ENCODE measurements around the gene CARD10.

Gene CARD10

GRCh38 chr22:37566329-37566837, 47.2 kb upstream of the CARD10 start:
- no peak for DNase-seq (ENCODE audit: low read depth)
- H3K4me3 ChIP-seq (ENCODE audit: low read depth, low read length), result no peak overlapping the region
- no peak for TF ChIP-seq MYC (IDR thresholded peaks at IDR 0.05; ENCODE audit: low read depth, low read length)
- TF ChIP-seq CTCF (IDR thresholded peaks at IDR 0.05; ENCODE audit: low read depth, low read length), result no peak

- H3K4me3 ChIP-seq (ENCODE audit: low read depth, low read length), result no peak overlapping the region
- TF ChIP-seq CTCF (IDR thresholded peaks at IDR 0.05; ENCODE audit: low read depth, low read length) (no peak), MYC (IDR thresholded peaks at IDR 0.05; ENCODE audit: low read depth, low read length) (no peak), POLR2A (IDR thresholded peaks at IDR 0.05; ENCODE audit: extremely low read depth, insufficient read length) (no peak), MAX (IDR thresholded peaks at IDR 0.05; ENCODE audit: low read depth, low read length) (no peak)
- DNase-seq (ENCODE audit: low read depth), result no peak
Observed at GRCh38 chr22:37565830-37566229, 46.6 kb upstream of the CARD10 start.

- H3K4me3 ChIP-seq (ENCODE audit: low read depth, low read length), result no peak overlapping the region
- TF ChIP-seq MAX (IDR thresholded peaks at IDR 0.05; ENCODE audit: low read depth, low read length), result no peak
- TF ChIP-seq MYC (IDR thresholded peaks at IDR 0.05; ENCODE audit: low read depth, low read length), result no peak
- no peak for TF ChIP-seq CTCF (IDR thresholded peaks at IDR 0.05; ENCODE audit: low read depth, low read length)
- no peak for TF ChIP-seq POLR2A (IDR thresholded peaks at IDR 0.05; ENCODE audit: extremely low read depth, insufficient read length)
- DNase-seq (ENCODE audit: low read depth), result no peak
Observed at GRCh38 chr22:37564111-37564711, 45.0 kb upstream of the CARD10 start.

- DNase-seq (ENCODE audit: low read depth), result no peak
- H3K4me3 ChIP-seq (ENCODE audit: low read depth, low read length), result no peak overlapping the region
- TF ChIP-seq MYC (IDR thresholded peaks at IDR 0.05; ENCODE audit: low read depth, low read length) (no peak), CTCF (IDR thresholded peaks at IDR 0.05; ENCODE audit: low read depth, low read length) (no peak), POLR2A (IDR thresholded peaks at IDR 0.05; ENCODE audit: extremely low read depth, insufficient read length) (no peak), MAX (IDR thresholded peaks at IDR 0.05; ENCODE audit: low read depth, low read length) (no peak)
Observed at GRCh38 chr22:37563153-37564081, 44.2 kb upstream of the CARD10 start.

GRCh38 chr22:37562049-37562875, 43.0 kb upstream of the CARD10 start:
- H3K4me3 ChIP-seq (ENCODE audit: low read depth, low read length), result no peak overlapping the region
- TF ChIP-seq MYC (IDR thresholded peaks at IDR 0.05; ENCODE audit: low read depth, low read length) (no peak), POLR2A (IDR thresholded peaks at IDR 0.05; ENCODE audit: extremely low read depth, insufficient read length) (no peak), MAX (IDR thresholded peaks at IDR 0.05; ENCODE audit: low read depth, low read length) (no peak), CTCF (IDR thresholded peaks at IDR 0.05; ENCODE audit: low read depth, low read length) (no peak)
- DNase-seq (ENCODE audit: low read depth), result no peak
